ENCODE data around the gene ASIC2.

ASIC2 gene

GRCh38 chr17:33135691-33136090 lies 157.4 kb downstream of the ASIC2 start:
- Histone ChIP-seq H3K27ac (replicated peaks) (no peak overlapping the region), H3K4me3 (replicated peaks; ENCODE audit: insufficient read depth, low read length) (no peak overlapping the region), H3K27me3 (ENCODE audit: insufficient read depth, poor library complexity, severe bottlenecking) (no peaks in the 10 kb centered on the region)
- TF ChIP-seq SPI1 (IDR thresholded peaks at IDR 0.05; ENCODE audit: borderline replicate concordance, low read depth) (no peak), POLR2AphosphoS5 (IDR thresholded peaks at IDR 0.05; ENCODE audit: low read depth) (no peak), GABPA (IDR thresholded peaks at IDR 0.05; ENCODE audit: low read depth) (no peak)
- DNase-seq (ENCODE audit: low read depth in 1 of 2, low spot score in 1 of 2) = no peak

- DNase-seq (ENCODE audit: low read depth in 1 of 2, low spot score in 1 of 2) = no peak
- peaks cover 2% of the 10 kb centered on the region for H3K27me3 ChIP-seq (ENCODE audit: insufficient read depth, poor library complexity, severe bottlenecking)
Observed at GRCh38 chr17:33131620-33132019, 161.5 kb downstream of the ASIC2 start.

GRCh38 chr17:33127706-33128105 lies 165.4 kb downstream of the ASIC2 start:
- H3K27me3 ChIP-seq (ENCODE audit: insufficient read depth, poor library complexity, severe bottlenecking) = peaks cover 2% of the 10 kb centered on the region
- DNase-seq (ENCODE audit: low read depth in 1 of 2, low spot score in 1 of 2) = no peak
- TF ChIP-seq CTCF (IDR thresholded peaks at IDR 0.05; ENCODE audit: insufficient read depth, low read length) (no peak), REST (IDR thresholded peaks at IDR 0.05; ENCODE audit: insufficient replicate concordance, low read depth) (no peak), SPI1 (IDR thresholded peaks at IDR 0.05; ENCODE audit: borderline replicate concordance, low read depth) (no peak), GABPA (IDR thresholded peaks at IDR 0.05; ENCODE audit: low read depth) (no peak), POLR2AphosphoS5 (IDR thresholded peaks at IDR 0.05; ENCODE audit: low read depth) (no peak)
- no peak overlapping the region for H3K4me3 ChIP-seq (replicated peaks; ENCODE audit: insufficient read depth, low read length)
- no peak overlapping the region for H3K27ac ChIP-seq (replicated peaks)

More at GRCh38 chr17:33131620-33132019, 161.5 kb downstream of the ASIC2 start:
- TF ChIP-seq SPI1 (IDR thresholded peaks at IDR 0.05; ENCODE audit: borderline replicate concordance, low read depth) (no peak), CTCF (IDR thresholded peaks at IDR 0.05; ENCODE audit: insufficient read depth, low read length) (no peak)
- no peak overlapping the region for H3K27ac ChIP-seq (replicated peaks)
- H3K4me3 ChIP-seq (replicated peaks; ENCODE audit: insufficient read depth, low read length) = no peak overlapping the region

- H3K4me3 ChIP-seq (replicated peaks; ENCODE audit: insufficient read depth, low read length) = no peak overlapping the region
- H3K27ac ChIP-seq (replicated peaks) = no peak overlapping the region
- TF ChIP-seq GABPA (IDR thresholded peaks at IDR 0.05; ENCODE audit: low read depth) (no peak), SPI1 (IDR thresholded peaks at IDR 0.05; ENCODE audit: borderline replicate concordance, low read depth) (no peak), REST (IDR thresholded peaks at IDR 0.05; ENCODE audit: insufficient replicate concordance, low read depth) (no peak), POLR2AphosphoS5 (IDR thresholded peaks at IDR 0.05; ENCODE audit: low read depth) (no peak), CTCF (IDR thresholded peaks at IDR 0.05; ENCODE audit: insufficient read depth, low read length) (no peak)
- DNase-seq (ENCODE audit: low read depth in 1 of 2, low spot score in 1 of 2) = no peak
- peaks cover 2% of the 10 kb centered on the region for H3K27me3 ChIP-seq (ENCODE audit: insufficient read depth, poor library complexity, severe bottlenecking)
Observed at GRCh38 chr17:33126086-33126485, 167.0 kb downstream of the ASIC2 start.

Data from HL-60 (cell line).